Measurements from ENCODE around the gene KIF1C.

KIF1C gene

DNA sequence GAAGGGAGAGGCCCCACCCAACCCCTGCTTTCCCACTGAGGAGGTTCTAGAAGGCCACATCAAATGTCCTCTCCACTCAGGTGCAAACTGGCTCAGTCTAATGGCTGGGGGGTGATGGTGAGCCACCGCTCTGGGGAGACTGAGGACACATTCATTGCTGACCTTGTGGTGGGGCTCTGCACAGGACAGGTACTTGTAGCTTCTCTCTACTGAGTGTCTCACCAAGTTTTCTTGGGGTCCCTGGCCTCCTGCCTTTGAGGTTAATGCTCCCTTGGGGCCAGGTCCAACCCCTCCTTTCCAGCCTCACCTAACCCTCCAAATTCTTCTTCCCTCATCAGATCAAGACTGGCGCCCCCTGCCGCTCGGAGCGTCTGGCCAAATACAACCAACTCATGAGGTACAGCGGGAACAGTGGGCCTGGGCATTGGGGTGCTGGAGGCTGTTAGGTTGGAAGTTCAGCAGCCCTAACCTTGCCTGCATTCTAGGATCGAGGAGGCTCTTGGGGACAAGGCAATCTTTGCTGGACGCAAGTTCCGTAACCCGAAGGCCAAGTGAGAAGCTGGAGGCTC lies 41.2 kb upstream of the KIF1C start:
- Histone ChIP-seq H3K4me3 (ENCODE audit: low read length in 2 of 2) (no peak overlapping the region), H3K4me1 (ENCODE audit: control insufficient read depth, insufficient read depth, low read length) (peaks cover 4% of the 10 kb centered on the region), H3K27ac (ENCODE audit: low read length) (no peak overlapping the region), H3K9me3 (ENCODE audit: control insufficient read depth in 2 of 2, low read length in 2 of 2) (no peaks in the 10 kb centered on the region), H3K9ac (ENCODE audit: low read length in 2 of 2) (no peak overlapping the region), H3K36me3 (ENCODE audit: control insufficient read depth in 2 of 2, insufficient read depth in 2 of 2, low read length in 2 of 2) (peaks cover 18 to 21% of the 10 kb centered on the region in 2 donors), H3K27me3 (ENCODE audit: control insufficient read depth in 1 of 2, insufficient read depth in 2 of 2, low read length in 2 of 2) (no peaks in the 10 kb centered on the region)

DNA sequence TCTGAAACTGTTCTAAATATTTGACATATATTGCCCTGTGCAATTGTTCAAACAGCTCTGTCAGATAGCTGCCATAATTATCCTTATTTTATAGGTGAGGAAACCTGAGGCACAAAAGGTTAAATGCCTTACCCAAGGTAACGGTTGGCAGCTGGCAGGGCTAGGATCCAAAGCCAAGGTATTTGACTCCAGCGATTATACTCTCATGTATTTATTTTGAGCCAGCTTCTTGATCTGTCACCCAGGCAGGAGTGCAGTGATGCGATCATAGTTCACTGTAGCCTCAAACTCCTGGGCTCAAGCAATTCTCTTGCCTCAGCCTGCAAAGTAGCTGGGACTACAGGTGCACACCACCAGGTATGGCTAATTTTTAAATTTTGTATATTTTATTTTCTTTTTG lies 39.6 kb upstream of the KIF1C start:
- H3K4me3 ChIP-seq (ENCODE audit: low read length in 2 of 2) = no peak overlapping the region
- H3K9me3 ChIP-seq (ENCODE audit: control insufficient read depth in 2 of 2, low read length in 2 of 2) = no peaks in the 10 kb centered on the region
- no peaks in the 10 kb centered on the region for H3K4me1 ChIP-seq (ENCODE audit: control insufficient read depth, insufficient read depth, low read length)
- H3K9ac ChIP-seq (ENCODE audit: low read length in 2 of 2) = no peak overlapping the region
- H3K27me3 ChIP-seq (ENCODE audit: control insufficient read depth in 1 of 2, insufficient read depth in 2 of 2, low read length in 2 of 2) = no peaks in the 10 kb centered on the region
- H3K36me3 ChIP-seq (ENCODE audit: control insufficient read depth in 2 of 2, insufficient read depth in 2 of 2, low read length in 2 of 2) = peaks cover 18 to 21% of the 10 kb centered on the region in 2 donors
- H3K27ac ChIP-seq (ENCODE audit: low read length) = no peak overlapping the region

DNA sequence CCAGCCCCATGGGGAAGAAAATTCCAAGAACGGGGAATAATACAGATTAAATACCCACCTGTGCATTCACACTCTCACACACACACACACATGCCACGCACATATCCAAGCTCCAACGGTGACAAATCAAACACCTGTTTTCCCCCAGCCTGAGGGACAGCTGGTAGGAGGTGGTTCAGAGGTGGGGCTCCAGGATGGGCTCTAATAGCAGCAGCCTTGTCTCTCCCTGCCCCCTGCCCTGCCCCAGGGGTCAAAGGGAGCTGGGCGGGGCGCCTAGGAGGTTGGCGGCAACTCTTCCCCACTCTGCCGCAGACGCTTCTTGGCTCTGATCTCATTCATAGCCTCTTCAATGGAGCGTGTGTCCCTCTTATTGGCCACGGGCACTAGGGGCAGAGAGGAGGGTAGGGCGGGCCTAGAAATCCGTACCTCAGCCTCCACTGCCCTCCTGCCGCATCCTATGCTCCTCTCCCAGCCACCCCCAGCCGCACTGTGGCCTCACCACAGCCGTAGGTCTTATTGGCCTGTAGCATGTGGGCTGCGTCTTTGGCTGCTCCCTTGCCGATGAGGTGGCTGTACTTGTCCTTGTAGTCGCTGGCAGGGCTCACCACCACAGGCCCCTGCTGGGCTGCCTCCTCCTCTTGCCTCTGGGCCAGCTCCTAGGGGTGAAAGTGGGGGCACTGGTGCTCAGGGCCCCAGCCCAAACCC lies 38.3 kb upstream of the KIF1C start:
- Histone ChIP-seq H3K4me3 (ENCODE audit: low read length in 2 of 2) (no peak overlapping the region), H3K9ac (ENCODE audit: low read length in 2 of 2) (no peak overlapping the region), H3K36me3 (ENCODE audit: control insufficient read depth in 2 of 2, insufficient read depth in 2 of 2, low read length in 2 of 2) (peaks cover 18 to 21% of the 10 kb centered on the region in 2 donors), H3K9me3 (ENCODE audit: control insufficient read depth in 2 of 2, low read length in 2 of 2) (no peaks in the 10 kb centered on the region), H3K27ac (ENCODE audit: low read length) (no peak overlapping the region), H3K27me3 (ENCODE audit: control insufficient read depth in 1 of 2, insufficient read depth in 2 of 2, low read length in 2 of 2) (no peaks in the 10 kb centered on the region), H3K4me1 (ENCODE audit: control insufficient read depth, insufficient read depth, low read length) (no peaks in the 10 kb centered on the region)

DNA sequence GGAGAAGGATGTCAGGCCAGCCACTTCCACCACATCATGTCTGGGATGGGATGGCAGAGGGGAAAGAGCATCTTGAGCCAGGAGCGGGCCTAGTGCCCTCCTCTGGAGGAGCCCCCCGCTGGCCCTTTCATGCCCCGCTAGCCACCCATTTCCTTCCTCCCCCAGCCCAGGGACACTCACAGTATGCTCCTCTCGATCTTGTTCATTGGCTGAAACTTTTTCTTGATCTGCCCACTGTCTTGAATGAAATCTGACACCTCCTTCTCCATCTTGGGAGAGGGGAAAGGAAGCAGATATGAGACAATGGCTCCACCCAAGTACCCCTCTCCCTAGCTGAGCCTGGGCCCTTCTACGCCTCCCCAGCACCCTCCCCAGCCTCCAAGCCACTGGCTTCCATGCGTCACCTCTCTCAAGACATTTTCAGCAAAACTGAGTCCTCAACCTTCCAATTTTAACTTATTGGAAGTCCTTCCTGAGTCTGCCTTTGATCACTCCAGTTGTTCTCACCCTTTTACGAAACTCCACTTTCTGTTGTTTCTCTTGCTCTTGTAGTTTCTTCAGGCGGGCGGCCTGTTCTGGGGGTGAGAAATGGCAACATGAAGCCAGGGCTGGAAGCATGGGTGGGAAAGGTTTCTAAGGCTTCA lies 37.3 kb upstream of the KIF1C start:
- no peak overlapping the region for H3K27ac ChIP-seq (ENCODE audit: low read length)
- H3K4me3 ChIP-seq (ENCODE audit: low read length in 2 of 2) = no peak overlapping the region
- no peaks in the 10 kb centered on the region for H3K4me1 ChIP-seq (ENCODE audit: control insufficient read depth, insufficient read depth, low read length)
- H3K9me3 ChIP-seq (ENCODE audit: control insufficient read depth in 2 of 2, low read length in 2 of 2) = no peaks in the 10 kb centered on the region
- H3K36me3 ChIP-seq (ENCODE audit: control insufficient read depth in 2 of 2, insufficient read depth in 2 of 2, low read length in 2 of 2) = peaks cover 18 to 21% of the 10 kb centered on the region in 2 donors
- no peak overlapping the region for H3K9ac ChIP-seq (ENCODE audit: low read length in 2 of 2)
- no peaks in the 10 kb centered on the region for H3K27me3 ChIP-seq (ENCODE audit: control insufficient read depth in 1 of 2, insufficient read depth in 2 of 2, low read length in 2 of 2)

DNA sequence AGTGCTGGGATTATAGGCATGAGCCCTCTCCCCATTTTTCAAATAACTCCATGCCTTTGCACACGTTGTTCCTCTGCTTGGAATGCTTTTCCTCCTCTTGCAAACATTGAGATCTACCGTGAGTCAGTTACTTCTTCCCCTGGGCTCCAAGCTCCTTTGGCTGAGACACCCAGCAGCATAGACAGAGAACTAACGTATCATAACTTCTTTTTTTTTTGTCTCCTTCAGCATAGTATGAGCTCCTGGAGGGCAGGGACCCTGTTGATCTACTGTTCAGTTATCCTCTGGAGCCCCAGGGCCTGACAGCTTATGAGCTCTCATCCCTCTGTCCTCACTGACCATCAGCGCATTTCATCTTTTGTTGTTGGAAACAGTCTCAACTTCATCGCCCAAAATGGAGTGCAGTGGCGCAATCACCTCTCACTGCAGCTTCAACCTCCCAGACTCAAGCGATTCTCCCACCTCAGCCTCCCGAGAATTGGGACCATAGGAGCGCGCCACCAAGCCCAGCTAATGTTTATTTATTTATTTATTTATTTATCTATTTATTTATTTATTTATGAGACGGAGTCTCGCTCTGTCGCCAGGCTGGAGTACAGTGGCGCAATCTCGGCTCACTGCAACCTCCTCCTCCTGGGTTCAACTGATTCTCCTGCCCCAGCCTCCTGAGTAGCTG lies 32.3 kb upstream of the KIF1C start:
- no peak overlapping the region for H3K27ac ChIP-seq (ENCODE audit: low read length)
- peaks cover 10 to 11% of the 10 kb centered on the region in 2 donors for H3K36me3 ChIP-seq (ENCODE audit: control insufficient read depth in 2 of 2, insufficient read depth in 2 of 2, low read length in 2 of 2)
- no peak overlapping the region for H3K4me3 ChIP-seq (ENCODE audit: low read length in 2 of 2)

DNA sequence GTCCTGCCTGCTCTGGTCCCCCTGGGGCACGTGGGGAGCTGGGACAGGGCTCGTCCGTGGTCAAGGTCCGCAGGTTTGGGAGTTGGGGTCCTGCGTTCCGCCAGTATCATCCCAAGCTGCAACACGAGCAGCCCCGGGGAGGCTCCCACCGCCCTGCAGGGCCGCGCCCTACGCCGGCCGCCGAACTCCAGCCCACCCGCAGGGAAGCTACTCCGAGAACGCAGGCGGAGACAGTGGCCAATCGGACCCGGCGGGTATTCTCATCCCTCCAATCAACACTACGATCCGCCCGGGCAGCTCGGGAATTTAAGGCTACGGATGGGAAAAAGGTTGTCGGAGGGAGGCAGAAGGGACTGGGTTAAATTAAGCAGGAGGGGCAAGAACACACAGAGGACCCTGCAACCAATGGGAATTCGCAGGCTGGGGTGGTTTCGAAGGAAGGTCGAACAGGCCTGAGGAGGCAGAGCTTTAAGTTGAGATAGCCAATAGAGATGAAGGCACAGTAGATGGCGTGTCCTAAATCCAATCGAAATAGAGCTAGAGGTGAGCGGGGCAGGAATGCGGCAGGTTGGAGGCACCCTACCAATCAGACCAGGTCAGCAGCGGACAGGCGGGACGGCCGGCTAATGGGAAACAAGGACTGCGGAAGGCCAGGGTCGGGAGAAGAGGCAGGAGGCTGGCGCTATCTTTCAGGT lies 30.8 kb upstream of the KIF1C start:
- no peaks in the 10 kb centered on the region for H3K27me3 ChIP-seq (ENCODE audit: control insufficient read depth in 1 of 2, insufficient read depth in 2 of 2, low read length in 2 of 2)
- no peaks in the 10 kb centered on the region for H3K9me3 ChIP-seq (ENCODE audit: control insufficient read depth in 2 of 2, low read length in 2 of 2)
- H3K9ac ChIP-seq (ENCODE audit: low read length in 2 of 2) = peak overlapping the region; percentile 93 to 98
- peak overlapping the region; percentile 89 to 96 for H3K4me3 ChIP-seq (ENCODE audit: low read length in 2 of 2)
- peak overlapping the region; percentile 96 for H3K27ac ChIP-seq (ENCODE audit: low read length)
- H3K36me3 ChIP-seq (ENCODE audit: control insufficient read depth in 2 of 2, insufficient read depth in 2 of 2, low read length in 2 of 2) = peaks cover 9 to 10% of the 10 kb centered on the region in 2 donors
- peaks cover 36% of the 10 kb centered on the region for H3K4me1 ChIP-seq (ENCODE audit: control insufficient read depth, insufficient read depth, low read length)

More for the DNA sequence above, 32.3 kb upstream of the KIF1C start:
- Histone ChIP-seq H3K9me3 (ENCODE audit: control insufficient read depth in 2 of 2, low read length in 2 of 2) (no peaks in the 10 kb centered on the region), H3K4me1 (ENCODE audit: control insufficient read depth, insufficient read depth, low read length) (peaks cover 33% of the 10 kb centered on the region), H3K27me3 (ENCODE audit: control insufficient read depth in 1 of 2, insufficient read depth in 2 of 2, low read length in 2 of 2) (no peaks in the 10 kb centered on the region), H3K9ac (ENCODE audit: low read length in 2 of 2) (no peak overlapping the region)

DNA sequence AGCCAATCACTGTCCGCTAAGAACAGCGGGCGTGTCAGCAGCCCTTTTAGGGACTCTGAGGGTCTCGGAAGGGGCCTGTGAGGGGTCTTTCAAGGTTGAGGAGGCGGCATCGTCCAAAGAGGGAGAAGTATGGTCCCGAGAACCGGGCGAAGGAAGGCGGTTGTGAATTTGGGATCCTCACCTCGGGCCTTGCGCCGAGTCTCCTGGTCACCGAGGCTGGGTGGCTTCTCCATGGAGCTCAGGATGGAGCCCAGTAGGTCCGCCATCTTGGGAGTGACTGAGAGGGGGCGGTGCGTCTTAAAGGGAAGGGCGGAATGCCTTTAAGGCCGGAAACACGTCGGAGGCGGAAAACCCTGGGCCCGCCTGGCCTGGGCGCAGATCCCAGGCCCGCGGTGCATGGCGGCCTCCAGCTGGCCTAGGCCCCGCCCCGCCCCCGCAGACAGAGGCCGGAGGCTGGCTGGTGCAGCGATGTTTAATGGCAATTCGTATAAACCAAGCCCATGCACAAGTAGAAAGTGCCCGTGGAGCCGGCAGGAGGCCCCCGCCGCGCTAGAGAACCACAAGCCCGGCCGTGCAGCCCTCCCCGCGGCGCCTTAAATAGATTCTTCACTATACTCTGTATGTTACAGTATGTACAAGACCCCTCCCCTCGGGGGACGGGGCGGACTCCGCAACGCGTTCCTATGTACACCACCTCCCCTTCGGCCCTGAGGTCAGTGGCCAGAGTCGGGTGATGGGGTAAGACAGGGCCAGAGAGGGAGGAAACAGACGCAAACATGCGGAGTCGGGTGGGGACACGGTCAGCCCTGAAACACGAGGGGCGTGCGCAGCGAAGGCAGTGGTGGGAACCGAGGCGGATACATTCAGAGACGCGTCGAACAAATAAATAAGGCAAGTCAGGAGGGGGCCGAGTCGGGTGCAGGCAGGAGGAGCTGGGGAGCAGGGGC lies 29.9 kb upstream of the KIF1C start, which contains the start of gene SPAG7:
Gene SPAG7, minus strand, starts transcription at position 279 of the 947 bp plus-strand sequence. Its CDS starts 13 bp downstream, at position 266.
- Histone ChIP-seq H3K4me1 (ENCODE audit: control insufficient read depth, insufficient read depth, low read length) (peaks cover 36% of the 10 kb centered on the region), H3K36me3 (ENCODE audit: control insufficient read depth in 2 of 2, insufficient read depth in 2 of 2, low read length in 2 of 2) (peaks cover 15 to 17% of the 10 kb centered on the region in 2 donors), H3K27ac (ENCODE audit: low read length) (peak within 1 kb of the TSS; percentile 96), H3K27me3 (ENCODE audit: control insufficient read depth in 1 of 2, insufficient read depth in 2 of 2, low read length in 2 of 2) (no peaks in the 10 kb centered on the region), H3K9me3 (ENCODE audit: control insufficient read depth in 2 of 2, low read length in 2 of 2) (no peaks in the 10 kb centered on the region), H3K4me3 (ENCODE audit: low read length in 2 of 2) (peak within 1 kb of the TSS; percentile 89 to 96), H3K9ac (ENCODE audit: low read length in 2 of 2) (peak within 1 kb of the TSS; percentile 93 to 98)

DNA sequence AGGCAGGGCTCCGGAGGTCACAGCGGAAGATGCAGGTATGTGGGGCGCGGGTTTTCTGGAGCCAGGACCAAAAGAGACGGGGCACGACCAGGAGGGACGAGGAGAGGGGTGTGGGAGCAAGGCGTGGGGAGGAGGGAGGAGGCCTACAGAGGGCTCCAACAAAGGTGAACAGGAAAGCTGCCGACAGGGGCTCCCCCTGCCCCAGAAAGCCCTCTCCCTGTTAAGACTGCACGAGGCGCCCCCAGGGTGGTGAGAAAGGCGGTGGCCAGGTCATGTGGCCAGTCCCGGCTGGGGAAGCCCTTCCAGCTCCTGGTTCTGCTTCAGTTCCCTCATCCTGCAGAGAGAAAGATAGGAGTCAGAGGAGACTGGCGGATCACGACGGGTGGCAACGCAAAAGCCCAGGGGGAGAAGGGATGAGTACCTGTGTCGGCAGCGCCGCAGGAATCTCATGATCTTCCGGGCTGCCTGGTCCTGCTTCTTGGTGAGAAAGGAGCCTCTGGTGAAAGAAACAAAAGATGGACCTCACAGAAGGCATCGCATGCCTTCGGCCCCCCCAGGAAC lies 29.2 kb upstream of the KIF1C start:
- Histone ChIP-seq H3K9ac (ENCODE audit: low read length in 2 of 2) (peak overlapping the region; percentile 74 to 79), H3K27me3 (ENCODE audit: control insufficient read depth in 1 of 2, insufficient read depth in 2 of 2, low read length in 2 of 2) (no peaks in the 10 kb centered on the region), H3K4me1 (ENCODE audit: control insufficient read depth, insufficient read depth, low read length) (peaks cover 38% of the 10 kb centered on the region), H3K36me3 (ENCODE audit: control insufficient read depth in 2 of 2, insufficient read depth in 2 of 2, low read length in 2 of 2) (peaks cover 18 to 25% of the 10 kb centered on the region in 2 donors), H3K4me3 (ENCODE audit: low read length in 2 of 2) (peak overlapping the region; percentile 72 to 96), H3K27ac (ENCODE audit: low read length) (peak overlapping the region; percentile 96), H3K9me3 (ENCODE audit: control insufficient read depth in 2 of 2, low read length in 2 of 2) (no peaks in the 10 kb centered on the region)

DNA sequence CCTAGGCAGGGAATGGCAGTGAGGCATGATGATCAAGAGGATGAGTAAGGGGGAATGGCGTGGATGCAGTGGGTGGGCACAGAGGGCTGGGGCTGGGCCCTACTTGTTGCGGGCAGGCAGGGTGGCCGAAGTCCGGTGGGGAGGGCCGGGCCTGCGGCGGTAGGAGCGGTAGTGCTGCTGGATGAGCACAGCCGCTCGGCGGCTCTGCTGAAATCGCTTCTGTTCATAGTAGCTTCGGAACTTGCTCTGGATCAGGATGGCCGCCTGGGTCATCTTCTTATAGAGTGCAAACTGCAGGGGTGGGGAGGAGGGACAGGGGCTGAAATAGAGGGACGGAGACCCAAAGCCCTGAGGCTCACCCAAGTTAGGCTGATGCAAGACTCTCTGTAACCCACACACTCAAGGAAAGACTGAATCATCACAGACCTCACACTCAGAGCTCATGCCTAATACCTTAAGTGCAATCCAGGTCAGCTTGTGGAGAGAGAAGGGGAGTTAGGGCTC lies 28.7 kb upstream of the KIF1C start:
- H3K36me3 ChIP-seq (ENCODE audit: control insufficient read depth in 2 of 2, insufficient read depth in 2 of 2, low read length in 2 of 2) = peaks cover 18 to 29% of the 10 kb centered on the region in 2 donors
- no peaks in the 10 kb centered on the region for H3K27me3 ChIP-seq (ENCODE audit: control insufficient read depth in 1 of 2, insufficient read depth in 2 of 2, low read length in 2 of 2)
- H3K4me1 ChIP-seq (ENCODE audit: control insufficient read depth, insufficient read depth, low read length) = peaks cover 43% of the 10 kb centered on the region
- H3K27ac ChIP-seq (ENCODE audit: low read length) = peak overlapping the region; percentile 96
- H3K9ac ChIP-seq (ENCODE audit: low read length in 2 of 2) = peak overlapping the region; percentile 74 to 79
- peak overlapping the region; percentile 72 to 96 for H3K4me3 ChIP-seq (ENCODE audit: low read length in 2 of 2)
- no peaks in the 10 kb centered on the region for H3K9me3 ChIP-seq (ENCODE audit: control insufficient read depth in 2 of 2, low read length in 2 of 2)
